Skeletal muscle tissue (tissue), 4 donors: ENCODE data around the gene THAP12. TPM values are rescaled to one million over a fixed set of nuclear protein-coding genes. Genes with fewer than 3 reads are reported as not detected.

Source experiments
- H3K27ac ChIP-seq: one replicate; pipeline ENCODE4 v1.7.0; 2013; ENCODE audit warnings: mild to moderate bottlenecking, low read depth, low read length, inconsistent platforms
- H3K27me3 ChIP-seq, 3 donors: one replicate each; pipeline ENCODE4 v1.7.0; 2013; ENCODE audit warnings: low read length in 3 of 3; ENCODE audit not compliant: control insufficient read depth in 3 of 3, insufficient read depth in 3 of 3
- H3K36me3 ChIP-seq, 3 donors: one replicate each; pipeline ENCODE4 v1.7.0; 2013; ENCODE audit warnings: low read length in 3 of 3; ENCODE audit not compliant: control insufficient read depth in 3 of 3, insufficient read depth in 3 of 3
- H3K4me1 ChIP-seq, 3 donors: one replicate each; pipeline ENCODE4 v1.7.0; 2013; ENCODE audit warnings: low read length in 3 of 3, mild to moderate bottlenecking in 3 of 3; ENCODE audit not compliant: control insufficient read depth in 3 of 3, insufficient read depth in 3 of 3
- H3K4me3 ChIP-seq, 3 donors: one replicate each; pipeline ENCODE4 v1.7.0; 2013; ENCODE audit warnings: low read length in 3 of 3
- H3K9ac ChIP-seq, 3 donors: one replicate each; pipeline ENCODE4 v1.7.0; 2013; ENCODE audit warnings: low read length in 3 of 3, mild to moderate bottlenecking in 3 of 3, moderate library complexity in 2 of 3, low read depth in 1 of 3
- H3K9me3 ChIP-seq, 3 donors: one replicate each; pipeline ENCODE4 v1.7.0; 2013; ENCODE audit warnings: low read length in 3 of 3; ENCODE audit not compliant: control insufficient read depth in 3 of 3
- total RNA-seq: library from RNA; depleted of rRNA; stranded (reverse); fragments of >200 nt; gene quantifications from one replicate; pipeline ENCODE4 v1.2.3, GENCODE V29; 2014
- donor health status: Osteomylitis.

THAP12 gene, protein sequence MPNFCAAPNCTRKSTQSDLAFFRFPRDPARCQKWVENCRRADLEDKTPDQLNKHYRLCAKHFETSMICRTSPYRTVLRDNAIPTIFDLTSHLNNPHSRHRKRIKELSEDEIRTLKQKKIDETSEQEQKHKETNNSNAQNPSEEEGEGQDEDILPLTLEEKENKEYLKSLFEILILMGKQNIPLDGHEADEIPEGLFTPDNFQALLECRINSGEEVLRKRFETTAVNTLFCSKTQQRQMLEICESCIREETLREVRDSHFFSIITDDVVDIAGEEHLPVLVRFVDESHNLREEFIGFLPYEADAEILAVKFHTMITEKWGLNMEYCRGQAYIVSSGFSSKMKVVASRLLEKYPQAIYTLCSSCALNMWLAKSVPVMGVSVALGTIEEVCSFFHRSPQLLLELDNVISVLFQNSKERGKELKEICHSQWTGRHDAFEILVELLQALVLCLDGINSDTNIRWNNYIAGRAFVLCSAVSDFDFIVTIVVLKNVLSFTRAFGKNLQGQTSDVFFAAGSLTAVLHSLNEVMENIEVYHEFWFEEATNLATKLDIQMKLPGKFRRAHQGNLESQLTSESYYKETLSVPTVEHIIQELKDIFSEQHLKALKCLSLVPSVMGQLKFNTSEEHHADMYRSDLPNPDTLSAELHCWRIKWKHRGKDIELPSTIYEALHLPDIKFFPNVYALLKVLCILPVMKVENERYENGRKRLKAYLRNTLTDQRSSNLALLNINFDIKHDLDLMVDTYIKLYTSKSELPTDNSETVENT
- total RNA-seq, result 35.5 TPM

- Histone ChIP-seq H3K36me3 (peaks cover 0 to 3% (median 0%) of the 10 kb centered on the region in 3 donors), H3K27me3 (no peaks in the 10 kb centered on the region), H3K9me3 (no peaks in the 10 kb centered on the region), H3K4me1 (peaks cover 26 to 33% (median 32%) of the 10 kb centered on the region in 3 donors), H3K4me3 (peak within 1 kb of the TSS; percentile 94 to 97 (median 97)), H3K9ac (peak within 1 kb of the TSS; percentile 82 to 91 (median 84)), H3K27ac (peak within 1 kb of the TSS; percentile 76)
Measured at GRCh38 chr11:76380977-76381719, at the start of gene THAP12, which contains the start of gene GVQW3. THAP12 (minus strand) TSS chr11:76381132; CDS start chr11:76380836, 296 bp downstream. GVQW3 (plus strand) TSS chr11:76381323; CDS start chr11:76381829, 506 bp downstream.

GRCh38 chr11:76426660-76427059 is 45.7 kb upstream of the THAP12 start:
- no peak overlapping the region for H3K4me3 ChIP-seq
- no peak overlapping the region for H3K9ac ChIP-seq
- H3K9me3 ChIP-seq, result no peaks in the 10 kb centered on the region
- no peak overlapping the region for H3K27ac ChIP-seq
- H3K36me3 ChIP-seq, result no peaks in the 10 kb centered on the region
- H3K27me3 ChIP-seq, result no peaks in the 10 kb centered on the region
- no peaks in the 10 kb centered on the region for H3K4me1 ChIP-seq

- Histone ChIP-seq H3K4me1 (no peaks in the 10 kb centered on the region), H3K9ac (no peak overlapping the region), H3K4me3 (no peak overlapping the region), H3K27ac (no peak overlapping the region), H3K9me3 (no peaks in the 10 kb centered on the region), H3K27me3 (no peaks in the 10 kb centered on the region), H3K36me3 (no peaks in the 10 kb centered on the region)
Measured at GRCh38 chr11:76424891-76425290, 44.0 kb upstream of the THAP12 start.

DNA sequence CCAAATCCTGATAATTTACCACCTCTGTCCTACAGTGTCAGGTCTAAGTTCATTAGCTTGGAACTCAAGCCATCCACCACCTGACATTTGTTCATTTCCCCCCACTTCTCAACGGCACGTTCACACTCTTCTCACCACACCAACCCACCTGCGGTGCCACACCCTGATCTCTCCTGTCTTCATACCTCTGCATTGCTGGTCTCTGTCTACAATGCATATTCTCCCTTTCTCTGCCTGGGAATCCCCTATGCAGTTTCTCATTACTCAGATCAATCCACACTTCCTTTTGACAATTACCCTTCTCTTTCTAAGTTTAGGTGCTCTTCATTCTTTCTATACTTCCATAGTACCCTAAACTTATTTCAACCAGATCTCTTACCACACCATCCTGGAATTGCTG is 43.4 kb upstream of the THAP12 start:
- H3K4me3 ChIP-seq, result no peak overlapping the region
- H3K27me3 ChIP-seq, result no peaks in the 10 kb centered on the region
- H3K36me3 ChIP-seq, result no peaks in the 10 kb centered on the region
- H3K4me1 ChIP-seq, result no peaks in the 10 kb centered on the region
- H3K9me3 ChIP-seq, result no peaks in the 10 kb centered on the region
- H3K27ac ChIP-seq, result no peak overlapping the region
- H3K9ac ChIP-seq, result no peak overlapping the region

GRCh38 chr11:76419896-76420295 is 39.0 kb upstream of the THAP12 start:
- Histone ChIP-seq H3K4me1 (peaks cover 0 to 4% (median 0%) of the 10 kb centered on the region in 3 donors), H3K9ac (no peak overlapping the region), H3K27me3 (peaks cover 0 to 2% (median 0%) of the 10 kb centered on the region in 3 donors), H3K27ac (no peak overlapping the region), H3K4me3 (no peak overlapping the region), H3K9me3 (no peaks in the 10 kb centered on the region), H3K36me3 (no peaks in the 10 kb centered on the region)

GRCh38 chr11:76415073-76415472 is 34.1 kb upstream of the THAP12 start:
- no peak overlapping the region for H3K27ac ChIP-seq
- H3K9ac ChIP-seq, result no peak overlapping the region
- peaks cover 2 to 4% (median 2%) of the 10 kb centered on the region in 3 donors for H3K4me1 ChIP-seq
- peaks cover 0 to 2% (median 0%) of the 10 kb centered on the region in 3 donors for H3K27me3 ChIP-seq
- no peaks in the 10 kb centered on the region for H3K36me3 ChIP-seq
- no peak overlapping the region for H3K4me3 ChIP-seq
- no peaks in the 10 kb centered on the region for H3K9me3 ChIP-seq

DNA sequence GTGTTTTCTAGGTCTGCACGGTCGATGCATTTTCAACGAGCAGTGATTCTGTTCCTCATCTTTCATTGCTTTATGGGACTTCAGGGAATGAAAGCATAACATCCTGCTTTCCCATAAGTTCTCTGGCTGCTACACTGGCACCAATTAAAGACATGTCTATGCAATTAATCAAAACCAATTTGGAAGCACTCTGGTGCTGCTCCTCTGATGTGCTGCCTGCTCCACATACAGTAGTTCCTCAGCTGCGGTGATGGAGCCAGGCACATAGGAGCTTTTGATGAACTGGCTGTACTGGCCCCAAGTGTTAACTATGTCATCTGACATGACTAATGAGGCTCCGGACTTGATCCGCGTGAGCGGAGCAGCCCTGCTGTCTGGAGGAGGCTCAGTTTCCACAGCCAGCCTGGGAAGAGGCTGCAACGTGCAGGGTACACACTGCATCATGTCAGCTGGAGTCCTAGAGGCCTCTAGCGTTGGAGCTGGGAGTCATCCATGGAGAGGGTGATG is 30.0 kb upstream of the THAP12 start:
- H3K36me3 ChIP-seq, result no peaks in the 10 kb centered on the region
- peak overlapping the region in 1 of 3 donors; percentile 22 for H3K4me3 ChIP-seq
- peaks cover 0 to 2% (median 0%) of the 10 kb centered on the region in 3 donors for H3K27me3 ChIP-seq
- H3K9ac ChIP-seq, result no peak overlapping the region
- H3K27ac ChIP-seq, result no peak overlapping the region
- H3K4me1 ChIP-seq, result peaks cover under 1 to 2% (median 2%) of the 10 kb centered on the region in 3 donors
- no peaks in the 10 kb centered on the region for H3K9me3 ChIP-seq

DNA sequence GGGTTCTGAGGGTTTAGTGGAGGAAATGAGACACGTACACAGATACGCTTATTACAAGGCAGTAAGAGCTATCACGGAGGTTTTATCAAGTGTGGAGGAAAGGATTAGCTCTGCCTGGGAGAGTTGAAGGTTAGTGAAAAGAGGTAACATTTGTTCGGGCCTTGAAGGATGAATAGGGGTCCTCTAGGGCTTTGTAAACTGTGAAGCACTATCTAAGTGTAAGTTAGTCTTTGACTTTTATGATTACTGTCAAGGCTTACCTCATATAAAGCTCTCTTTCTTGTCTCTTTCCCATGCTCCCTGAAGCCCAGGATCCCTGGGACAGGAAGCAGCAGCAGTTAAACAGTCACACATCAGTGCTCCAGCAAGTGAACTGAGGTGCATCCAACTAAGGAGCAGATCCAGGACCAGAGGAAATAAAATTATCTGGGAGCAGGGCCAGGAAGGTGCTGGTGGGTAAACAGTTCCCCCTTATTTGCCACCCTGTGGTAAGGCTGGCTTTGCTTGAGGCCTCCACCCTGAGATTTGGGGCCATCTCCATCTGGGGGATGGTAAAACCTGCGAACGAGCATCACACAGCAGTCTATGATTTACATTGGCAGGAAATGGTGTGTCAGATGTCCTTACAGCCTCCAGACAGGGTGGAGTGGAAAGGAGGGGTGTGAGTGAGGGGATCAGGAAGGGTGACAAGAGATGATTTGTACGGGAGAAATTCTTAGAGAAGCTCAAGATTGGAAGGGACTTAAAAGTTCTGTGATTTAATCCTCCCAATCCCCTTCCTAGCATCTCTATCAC is 27.4 kb upstream of the THAP12 start:
- H3K4me3 ChIP-seq, result no peak overlapping the region
- H3K36me3 ChIP-seq, result no peaks in the 10 kb centered on the region
- H3K27me3 ChIP-seq, result no peaks in the 10 kb centered on the region
- H3K9me3 ChIP-seq, result no peaks in the 10 kb centered on the region
- H3K4me1 ChIP-seq, result peaks cover 0 to 2% (median 2%) of the 10 kb centered on the region in 3 donors
- H3K9ac ChIP-seq, result no peak overlapping the region
- no peak overlapping the region for H3K27ac ChIP-seq

DNA sequence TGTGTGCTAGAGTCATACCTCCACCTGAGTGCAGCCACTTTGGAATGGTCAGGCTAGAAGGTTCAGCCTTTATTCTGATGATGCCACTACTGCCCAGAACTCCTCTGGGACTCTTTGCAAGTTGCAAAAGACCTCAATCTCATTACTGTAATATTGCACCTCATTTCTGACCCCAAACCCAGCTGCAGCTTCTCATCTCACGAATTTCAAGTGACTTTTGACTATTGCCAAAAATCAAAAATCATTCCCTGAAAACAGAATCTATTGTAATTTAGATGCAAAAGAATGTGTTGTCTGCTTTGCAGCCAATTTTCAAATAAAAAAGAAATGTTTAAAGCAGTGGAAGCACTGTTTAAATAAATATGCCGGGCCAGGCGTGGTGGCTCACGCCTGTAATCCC is 25.4 kb upstream of the THAP12 start:
- H3K27me3 ChIP-seq, result no peaks in the 10 kb centered on the region
- H3K4me1 ChIP-seq, result no peaks in the 10 kb centered on the region
- no peak overlapping the region for H3K9ac ChIP-seq
- H3K36me3 ChIP-seq, result no peaks in the 10 kb centered on the region
- H3K4me3 ChIP-seq, result no peak overlapping the region
- no peak overlapping the region for H3K27ac ChIP-seq
- H3K9me3 ChIP-seq, result no peaks in the 10 kb centered on the region
